Measurements from ENCODE around the gene POLR2L. TPM values are rescaled to one million over a fixed set of nuclear protein-coding genes. Genes with fewer than 3 reads are reported as not detected.

Gene POLR2L
- total and polyA plus RNA-seq, 3 donors from 2014 or later = 32.9 to 97.3 (median 48.4) TPM

- intact Hi-C loops (cut with DNase I; ENCODE audit: low total_unique reads) = no loop called here
- H3K4me1 ChIP-seq = no peaks in the 10 kb centered on the region
- no peaks in the 10 kb centered on the region for H3K27me3 ChIP-seq
- 87 to 92% methylated on average over 6 to 8 of the region's 8 CpGs for WGBS, 2 donors
- H3K4me3 ChIP-seq = no peak overlapping the region
- DNase-seq = no peak
- H3K36me3 ChIP-seq (ENCODE audit: low read depth, missing control alignments) = no peaks in the 10 kb centered on the region
- H3K9me3 ChIP-seq = no peaks in the 10 kb centered on the region
- TF ChIP-seq POLR2A (IDR thresholded peaks at IDR 0.05) = no peak
- TF ChIP-seq CTCF (IDR thresholded peaks at IDR 0.05) = no peak
- no peak overlapping the region for H3K27ac ChIP-seq
Measured at GRCh38 chr11:870418-870817, 28.1 kb upstream of the POLR2L start.

GRCh38 chr11:870127-870413 is 27.7 kb upstream of the POLR2L start:
- Histone ChIP-seq H3K4me3 (no peak overlapping the region), H3K4me1 (no peaks in the 10 kb centered on the region), H3K27me3 (no peaks in the 10 kb centered on the region), H3K9me3 (no peaks in the 10 kb centered on the region), H3K27ac (no peak overlapping the region), H3K36me3 (ENCODE audit: low read depth, missing control alignments) (no peaks in the 10 kb centered on the region)
- TF ChIP-seq CTCF (IDR thresholded peaks at IDR 0.05) = no peak
- TF ChIP-seq POLR2A (IDR thresholded peaks at IDR 0.05) = no peak
- no peak for DNase-seq
- intact Hi-C loops (cut with DNase I; ENCODE audit: low total_unique reads) = no loop called here
- 54 to 100% methylated on average over 1 to 8 of the region's 8 CpGs for WGBS, 2 donors

GRCh38 chr11:869399-870126 is 27.2 kb upstream of the POLR2L start:
- intact Hi-C loops (cut with DNase I; ENCODE audit: low total_unique reads) = no loop called here
- 85% methylated on average over 24 of the region's 25 CpGs; no CpG with 5 or more reads in 1 of the 2 donors for WGBS, 2 donors
- no peaks in the 10 kb centered on the region for H3K36me3 ChIP-seq (ENCODE audit: low read depth, missing control alignments)

GRCh38 chr11:868802-869201 is 26.5 kb upstream of the POLR2L start:
- Histone ChIP-seq H3K36me3 (ENCODE audit: low read depth, missing control alignments) (no peaks in the 10 kb centered on the region), H3K4me3 (no peak overlapping the region), H3K27me3 (no peaks in the 10 kb centered on the region), H3K4me1 (no peaks in the 10 kb centered on the region), H3K9me3 (no peaks in the 10 kb centered on the region), H3K27ac (no peak overlapping the region)
- no peak for DNase-seq
- TF ChIP-seq CTCF (IDR thresholded peaks at IDR 0.05) = no peak
- TF ChIP-seq POLR2A (IDR thresholded peaks at IDR 0.05) = no peak
- WGBS, 2 donors = 81 to 100% methylated on average over 8 to 9 of the region's 12 CpGs
- intact Hi-C loops (cut with DNase I; ENCODE audit: low total_unique reads) = no loop called here

More at GRCh38 chr11:869399-870126, 27.2 kb upstream of the POLR2L start:
- no peak for DNase-seq
- Histone ChIP-seq H3K9me3 (no peaks in the 10 kb centered on the region), H3K4me3 (no peak overlapping the region), H3K27me3 (no peaks in the 10 kb centered on the region), H3K4me1 (no peaks in the 10 kb centered on the region), H3K27ac (no peak overlapping the region)
- no peak for TF ChIP-seq POLR2A (IDR thresholded peaks at IDR 0.05)
- no peak for TF ChIP-seq CTCF (IDR thresholded peaks at IDR 0.05)

GRCh38 chr11:868394-868793 is 26.1 kb upstream of the POLR2L start:
- intact Hi-C loops (cut with DNase I; ENCODE audit: low total_unique reads) = no loop called here
- H3K4me3 ChIP-seq = no peak overlapping the region
- no peaks in the 10 kb centered on the region for H3K4me1 ChIP-seq
- WGBS, 2 donors = 91 to 93% methylated on average over 17 of the region's 17 CpGs
- no peaks in the 10 kb centered on the region for H3K36me3 ChIP-seq (ENCODE audit: low read depth, missing control alignments)
- H3K27me3 ChIP-seq = no peaks in the 10 kb centered on the region
- H3K27ac ChIP-seq = no peak overlapping the region
- no peak for DNase-seq
- TF ChIP-seq CTCF (IDR thresholded peaks at IDR 0.05) (no peak), POLR2A (IDR thresholded peaks at IDR 0.05) (no peak)
- H3K9me3 ChIP-seq = no peaks in the 10 kb centered on the region

All from testis (tissue), 3 donors.